Middle frontal gyrus (tissue), 1 donor: ENCODE results near the gene LIPG.

Experiments used
- DNase-seq: peaks from one replicate; pipeline ENCODE4 v3.0.0-alpha.2; 2015; ENCODE audit warnings: low spot score; ENCODE audit errors: extremely low spot score

Gene LIPG

GRCh38 chr18:49632588-49632987 is 70.7 kb downstream of the LIPG start:
- DNase-seq, result no peak

GRCh38 chr18:49638209-49638785 is 76.4 kb downstream of the LIPG start:
- DNase-seq, result no peak

GRCh38 chr18:49638891-49639557 is 77.2 kb downstream of the LIPG start:
- no peak for DNase-seq

- no peak for DNase-seq
Measured at GRCh38 chr18:49639643-49640391, 78.0 kb downstream of the LIPG start.

GRCh38 chr18:49640741-49641140 is 78.9 kb downstream of the LIPG start:
- DNase-seq, result no peak

- DNase-seq, result no peak
Measured at GRCh38 chr18:49645196-49645595, 83.3 kb downstream of the LIPG start.

- no peak for DNase-seq
Measured at GRCh38 chr18:49645841-49646351, 84.0 kb downstream of the LIPG start.

- DNase-seq, result no peak
Measured at GRCh38 chr18:49646873-49647272, 85.0 kb downstream of the LIPG start.

GRCh38 chr18:49647496-49648168 is 85.8 kb downstream of the LIPG start:
- no peak for DNase-seq

- DNase-seq, result no peak
Measured at GRCh38 chr18:49648326-49648725, 86.5 kb downstream of the LIPG start.
